Activated CD4-positive, alpha-beta memory T cell treated with anti-CD3 and anti-CD28 coated beads, Interleukin-2, amount 10 ng/mL, durations not matched to agents 7 days and 5 days (primary cell): ENCODE measurements around the gene COQ5. TPM values are rescaled to one million over a fixed set of nuclear protein-coding genes. Genes with fewer than 3 reads are reported as not detected.

Experiments used
- CTCF ChIA-PET: fragments of 350-600 bp; sonication (Branson Sonifier 250); formaldehyde crosslinking; loops from one replicate; lab custom pipeline; 2021; ENCODE audit warnings: antibody characterized with exemption, inconsistent platforms; lab: Charles Lee
- POLR2A ChIA-PET: fragments of 350-600 bp; sonication (Branson Sonifier 250); formaldehyde crosslinking; loops from one replicate; lab custom pipeline; 2021; ENCODE audit warnings: antibody characterized with exemption; lab: Charles Lee
- DNase-seq: peaks from one replicate; pipeline ENCODE4 v3.0.0-alpha.2; 2020
- H3K27ac Mint-ChIP-seq: one replicate; pipeline ENCODE4 v1.8.0; 2021; ENCODE audit warnings: mild to moderate bottlenecking, mixed read lengths
- H3K27me3 Mint-ChIP-seq: one replicate; pipeline ENCODE4 v1.8.0; 2021; ENCODE audit warnings: mixed read lengths
- H3K36me3 Mint-ChIP-seq: one replicate; pipeline ENCODE4 v1.8.0; 2021; ENCODE audit warnings: low read depth, mixed read lengths
- H3K4me1 Mint-ChIP-seq: one replicate; pipeline ENCODE4 v1.8.0; 2021; ENCODE audit warnings: mixed read lengths
- H3K4me3 Mint-ChIP-seq: one replicate; pipeline ENCODE4 v1.8.0; 2021; ENCODE audit warnings: mild to moderate bottlenecking, mixed read lengths
- H3K9me3 Mint-ChIP-seq: one replicate; pipeline ENCODE4 v1.8.0; 2021; ENCODE audit warnings: mixed read lengths
- total RNA-seq, 2 experiments: library from RNA; stranded (reverse); gene quantifications; one replicate each; pipeline ENCODE4 v1.2.3, GENCODE V29; 2021

The COQ5 gene, protein sequence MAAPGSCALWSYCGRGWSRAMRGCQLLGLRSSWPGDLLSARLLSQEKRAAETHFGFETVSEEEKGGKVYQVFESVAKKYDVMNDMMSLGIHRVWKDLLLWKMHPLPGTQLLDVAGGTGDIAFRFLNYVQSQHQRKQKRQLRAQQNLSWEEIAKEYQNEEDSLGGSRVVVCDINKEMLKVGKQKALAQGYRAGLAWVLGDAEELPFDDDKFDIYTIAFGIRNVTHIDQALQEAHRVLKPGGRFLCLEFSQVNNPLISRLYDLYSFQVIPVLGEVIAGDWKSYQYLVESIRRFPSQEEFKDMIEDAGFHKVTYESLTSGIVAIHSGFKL
- total RNA-seq = 10 to 100 TPM; 30.3 to 30.8 TPM

DNA sequence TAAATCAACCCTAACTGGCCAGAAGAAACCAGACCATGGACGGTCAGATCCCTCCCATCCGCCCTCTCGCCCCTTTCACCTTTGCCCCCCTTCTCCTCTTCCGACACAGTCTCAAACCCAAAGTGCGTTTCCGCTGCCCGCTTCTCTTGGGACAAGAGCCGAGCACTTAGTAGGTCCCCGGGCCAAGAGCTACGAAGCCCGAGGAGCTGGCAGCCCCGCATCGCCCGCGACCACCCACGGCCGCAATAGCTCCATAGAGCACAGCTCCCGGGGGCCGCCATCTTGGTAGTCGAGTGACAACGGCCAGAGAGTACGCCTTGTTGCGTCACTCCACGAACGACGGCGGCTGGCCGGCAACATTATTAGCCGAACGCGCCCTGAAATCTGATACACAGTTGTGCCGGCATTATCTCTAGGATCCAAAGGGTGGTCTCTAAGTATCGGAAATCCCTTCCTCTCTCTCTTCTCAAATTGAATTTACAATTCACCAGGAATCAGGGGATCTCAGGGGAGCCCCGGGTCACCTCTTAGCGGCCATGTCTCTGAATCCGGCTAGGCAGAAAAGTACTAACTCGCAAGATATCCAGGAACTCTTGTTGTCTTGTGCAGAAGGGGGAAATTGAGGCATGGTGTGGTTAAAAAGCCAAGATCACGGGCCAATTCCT lies at the start of gene COQ5:
Gene COQ5, minus strand, starts transcription at position 298 of the 665 bp plus-strand sequence. Its CDS starts 17 bp downstream, at position 281.
- H3K9me3 Mint-ChIP-seq = no peaks in the 10 kb centered on the region
- peak within 1 kb of the TSS; percentile 97 for H3K27ac Mint-ChIP-seq
- H3K27me3 Mint-ChIP-seq = no peaks in the 10 kb centered on the region
- ChIA-PET CTCF (interaction anchor here (0.6 to 1.7 kb wide), 5 partner anchors 28 to 1571 kb away, joined by 3 to 4 read pairs (median 3); partner anchors contain the start of gene SRSF9), POLR2A (interaction anchor here (0.6 to 3.6 kb wide), 13 partner anchors 10 to 237 kb away, joined by 3 to 33 read pairs (median 6); partner anchors contain the start of genes COX6A1, DYNLL1, RNU4-1 and RNU4-2)
- peaks cover 29% of the 10 kb centered on the region for H3K4me1 Mint-ChIP-seq
- peak within 1 kb of the TSS; percentile 100 for H3K4me3 Mint-ChIP-seq
- peak; percentile 88 for DNase-seq
- H3K36me3 Mint-ChIP-seq = peaks cover 5% of the 10 kb centered on the region

- peaks cover 80% of the 10 kb centered on the region for H3K36me3 Mint-ChIP-seq
These were observed 45.1 kb upstream of the COQ5 start for GRCh38 chr12:120574106-120574505.

DNA sequence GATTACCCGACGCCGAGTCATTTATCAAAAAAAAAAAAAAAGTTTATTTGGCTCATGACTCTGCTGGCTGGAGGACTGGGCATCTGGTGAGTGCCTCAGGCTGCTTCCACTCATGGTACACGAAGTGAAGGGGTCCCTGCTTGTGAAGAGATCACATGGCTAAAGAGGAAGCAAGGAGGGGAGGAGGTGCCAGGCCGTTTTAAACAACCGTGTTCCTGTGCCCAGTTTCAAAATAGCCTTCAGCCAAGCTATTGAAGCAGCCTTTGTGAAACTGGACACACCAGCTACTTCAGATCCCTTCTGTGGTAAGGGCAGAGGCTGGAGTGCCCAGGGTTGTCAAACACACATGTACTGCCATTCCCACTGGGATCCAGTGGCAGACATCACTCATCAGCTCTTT lies 44.6 kb upstream of the COQ5 start:
- CTCF ChIA-PET = no interaction called here
- H3K4me1 Mint-ChIP-seq = no peaks in the 10 kb centered on the region
- DNase-seq = no peak
- POLR2A ChIA-PET = no interaction called here
- H3K4me3 Mint-ChIP-seq = no peak overlapping the region
- no peak overlapping the region for H3K27ac Mint-ChIP-seq
- no peaks in the 10 kb centered on the region for H3K27me3 Mint-ChIP-seq
- no peaks in the 10 kb centered on the region for H3K9me3 Mint-ChIP-seq
- H3K36me3 Mint-ChIP-seq = peaks cover 83% of the 10 kb centered on the region

More at GRCh38 chr12:120574106-120574505, 45.1 kb upstream of the COQ5 start:
- ChIA-PET CTCF (no interaction called here), POLR2A (interaction anchor here (1.4 kb wide), 1 partner anchor 36 kb away, joined by 4 read pairs; no protein-coding TSS in a partner anchor)
- no peak for DNase-seq
- Mint-ChIP-seq H3K4me1 (no peaks in the 10 kb centered on the region), H3K27me3 (no peaks in the 10 kb centered on the region), H3K4me3 (no peak overlapping the region), H3K9me3 (no peaks in the 10 kb centered on the region), H3K27ac (no peak overlapping the region)

DNA sequence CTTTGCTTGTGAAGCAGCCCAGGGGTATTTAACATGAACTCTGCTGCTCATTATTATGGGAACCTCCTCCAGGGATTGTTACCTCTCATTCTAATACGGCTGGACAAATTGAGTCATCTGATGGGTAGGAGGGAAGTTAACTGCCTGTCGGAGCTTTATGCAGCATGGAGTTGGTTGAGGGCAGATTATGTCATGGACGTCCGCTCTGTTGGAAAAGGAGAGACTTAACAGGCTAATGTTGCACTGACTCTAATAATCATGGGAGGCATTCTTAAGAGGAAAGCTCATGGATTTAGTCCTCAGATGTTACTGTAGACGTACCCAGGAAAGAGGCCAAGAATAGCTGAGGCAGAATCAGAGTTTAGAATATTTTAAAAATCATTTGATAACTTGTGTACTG lies 42.3 kb upstream of the COQ5 start:
- no peaks in the 10 kb centered on the region for H3K4me1 Mint-ChIP-seq
- no peak overlapping the region for H3K4me3 Mint-ChIP-seq
- no peak for DNase-seq
- POLR2A ChIA-PET = interaction anchor here (1.0 kb wide), 1 partner anchor 10 kb away, joined by 5 read pairs; the partner anchor contains the start of gene POP5
- peaks cover 76% of the 10 kb centered on the region for H3K36me3 Mint-ChIP-seq
- CTCF ChIA-PET = interaction anchor here (0.6 to 1.8 kb wide), 5 partner anchors 10 to 144 kb away, joined by 3 to 5 read pairs (median 4); partner anchors contain the start of gene POP5
- H3K27ac Mint-ChIP-seq = no peak overlapping the region
- H3K9me3 Mint-ChIP-seq = no peaks in the 10 kb centered on the region
- H3K27me3 Mint-ChIP-seq = no peaks in the 10 kb centered on the region

- H3K27me3 Mint-ChIP-seq = no peaks in the 10 kb centered on the region
- DNase-seq = no peak
- ChIA-PET CTCF (no interaction called here), POLR2A (interaction anchor here (0.8 kb wide), 1 partner anchor 17 kb away, joined by 3 read pairs; no protein-coding TSS in a partner anchor)
- H3K4me1 Mint-ChIP-seq = no peaks in the 10 kb centered on the region
- peaks cover 68% of the 10 kb centered on the region for H3K36me3 Mint-ChIP-seq
- no peak overlapping the region for H3K27ac Mint-ChIP-seq
- no peaks in the 10 kb centered on the region for H3K9me3 Mint-ChIP-seq
- no peak overlapping the region for H3K4me3 Mint-ChIP-seq
These were observed 34.5 kb upstream of the COQ5 start for GRCh38 chr12:120563495-120563894.

- DNase-seq = no peak
- Mint-ChIP-seq H3K9me3 (no peaks in the 10 kb centered on the region), H3K4me1 (no peaks in the 10 kb centered on the region), H3K4me3 (no peak overlapping the region), H3K27ac (no peak overlapping the region), H3K36me3 (peaks cover 68% of the 10 kb centered on the region), H3K27me3 (no peaks in the 10 kb centered on the region)
- CTCF ChIA-PET = no interaction called here
- POLR2A ChIA-PET = interaction anchor here (0.8 kb wide), 1 partner anchor 18 kb away, joined by 3 read pairs; no protein-coding TSS in a partner anchor
These were observed 33.9 kb upstream of the COQ5 start for GRCh38 chr12:120562906-120563305.

DNA sequence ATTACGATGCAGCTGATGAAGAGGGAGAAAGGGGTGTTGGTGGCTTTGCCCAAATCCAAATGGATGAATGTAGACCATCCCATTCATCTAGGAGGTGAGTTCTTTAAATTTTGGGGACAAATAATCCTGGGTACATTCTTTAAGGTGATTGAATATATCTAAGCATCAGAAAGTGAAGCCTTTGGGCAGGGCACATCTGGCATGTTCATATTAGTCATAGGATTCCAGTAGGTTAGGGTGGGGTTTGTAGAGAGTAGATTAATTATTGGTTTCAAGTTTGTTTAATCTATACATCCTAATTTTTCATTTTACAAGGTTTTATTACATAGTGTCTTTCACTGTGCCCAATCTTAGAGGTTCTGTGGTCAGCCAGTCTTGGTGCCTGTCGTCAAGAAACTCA lies 28.6 kb upstream of the COQ5 start:
- POLR2A ChIA-PET = no interaction called here
- H3K9me3 Mint-ChIP-seq = no peaks in the 10 kb centered on the region
- CTCF ChIA-PET = no interaction called here
- peaks cover 3% of the 10 kb centered on the region for H3K4me1 Mint-ChIP-seq
- no peaks in the 10 kb centered on the region for H3K27me3 Mint-ChIP-seq
- no peak overlapping the region for H3K4me3 Mint-ChIP-seq
- H3K27ac Mint-ChIP-seq = no peak overlapping the region
- peaks cover 59% of the 10 kb centered on the region for H3K36me3 Mint-ChIP-seq
- no peak for DNase-seq

DNA sequence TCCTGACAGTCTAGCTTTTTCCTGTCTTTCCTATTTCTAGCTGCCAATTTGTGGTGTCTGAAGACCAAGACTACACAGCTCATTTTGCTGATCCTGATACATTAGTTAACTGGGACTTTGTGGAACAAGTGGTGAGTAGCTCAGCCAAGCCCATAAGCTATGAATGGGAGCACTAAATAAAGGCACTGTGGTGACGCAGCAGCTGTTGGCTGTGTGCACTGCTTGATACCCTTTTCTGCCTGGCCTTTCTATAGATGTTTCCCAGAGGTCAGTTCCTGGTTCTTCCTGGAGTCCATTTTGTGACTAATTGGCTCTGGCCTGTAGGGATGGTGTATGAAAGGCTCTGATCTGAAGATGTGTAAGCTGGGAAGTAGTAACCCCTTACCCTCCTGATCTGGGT lies 25.7 kb upstream of the COQ5 start:
- Mint-ChIP-seq H3K9me3 (no peaks in the 10 kb centered on the region), H3K27ac (peak overlapping the region; percentile 14), H3K36me3 (peaks cover 46% of the 10 kb centered on the region), H3K27me3 (no peaks in the 10 kb centered on the region), H3K4me3 (no peak overlapping the region), H3K4me1 (peaks cover 10% of the 10 kb centered on the region)
- DNase-seq = no peak
- POLR2A ChIA-PET = interaction anchor here (1.0 to 1.3 kb wide), 2 partner anchors 16 to 20 kb away, joined by 3 read pairs; a partner anchor contains a TSS
- CTCF ChIA-PET = no interaction called here

- Mint-ChIP-seq H3K36me3 (peaks cover 16% of the 10 kb centered on the region), H3K27ac (no peak overlapping the region), H3K27me3 (no peaks in the 10 kb centered on the region), H3K4me1 (peaks cover 7% of the 10 kb centered on the region), H3K4me3 (no peak overlapping the region), H3K9me3 (no peaks in the 10 kb centered on the region)
- ChIA-PET CTCF (no interaction called here), POLR2A (interaction anchor here (4.3 kb wide), 1 partner anchor 11 kb away, joined by 16 read pairs; a partner anchor contains a TSS)
- no peak for DNase-seq
These were observed 17.1 kb upstream of the COQ5 start for GRCh38 chr12:120546050-120546386.

GRCh38 chr12:120544691-120545090 lies 15.7 kb upstream of the COQ5 start:
- Mint-ChIP-seq H3K36me3 (peaks cover 25% of the 10 kb centered on the region), H3K27me3 (no peaks in the 10 kb centered on the region)
- no peak for DNase-seq

GRCh38 chr12:120542166-120542565 lies 13.2 kb upstream of the COQ5 start:
- Mint-ChIP-seq H3K27ac (no peak overlapping the region), H3K36me3 (peaks cover 50% of the 10 kb centered on the region), H3K9me3 (no peaks in the 10 kb centered on the region), H3K4me1 (peaks cover 44% of the 10 kb centered on the region), H3K27me3 (no peaks in the 10 kb centered on the region), H3K4me3 (no peak overlapping the region)
- ChIA-PET CTCF (no interaction called here), POLR2A (no interaction called here)
- DNase-seq = no peak

More at GRCh38 chr12:120544691-120545090, 15.7 kb upstream of the COQ5 start:
- POLR2A ChIA-PET = interaction anchor here (2.2 to 4.3 kb wide), 2 partner anchors 9 to 16 kb away, joined by 9 to 16 read pairs; partner anchors contain the start of gene COQ5
- H3K4me3 Mint-ChIP-seq = no peak overlapping the region
- no peak overlapping the region for H3K27ac Mint-ChIP-seq
- H3K4me1 Mint-ChIP-seq = peaks cover 19% of the 10 kb centered on the region
- no peaks in the 10 kb centered on the region for H3K9me3 Mint-ChIP-seq
- CTCF ChIA-PET = no interaction called here

DNA sequence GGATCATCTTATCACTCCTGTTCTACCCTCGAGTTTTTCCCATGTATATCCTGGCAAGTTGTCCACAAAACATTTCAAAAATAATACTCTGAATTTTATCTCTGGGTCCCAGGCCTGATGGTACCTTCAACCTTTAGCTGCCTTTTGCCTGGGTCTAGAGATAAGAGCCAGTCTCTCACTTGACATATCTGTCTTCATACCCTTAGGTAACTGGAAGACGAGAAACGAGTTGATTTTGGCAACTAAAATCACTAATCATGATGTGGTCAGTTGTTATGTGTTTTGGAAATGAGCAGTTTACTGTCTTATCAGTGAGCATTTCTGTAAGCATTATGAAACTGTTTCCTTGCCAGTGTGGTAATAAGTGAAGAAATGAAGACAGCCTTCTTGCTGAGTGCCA lies 11.5 kb upstream of the COQ5 start:
- POLR2A ChIA-PET = interaction anchor here (3.1 to 3.7 kb wide), 2 partner anchors 11 to 44 kb away, joined by 18 to 33 read pairs; partner anchors contain the start of genes COQ5 and DYNLL1
- H3K27ac Mint-ChIP-seq = peak overlapping the region; percentile 76
- H3K4me3 Mint-ChIP-seq = no peak overlapping the region
- no peaks in the 10 kb centered on the region for H3K9me3 Mint-ChIP-seq
- no peak for DNase-seq
- H3K27me3 Mint-ChIP-seq = no peaks in the 10 kb centered on the region
- H3K36me3 Mint-ChIP-seq = peaks cover 64% of the 10 kb centered on the region
- H3K4me1 Mint-ChIP-seq = peaks cover 56% of the 10 kb centered on the region
- CTCF ChIA-PET = no interaction called here
